ENCODE data around the gene ATP8B3.

The ATP8B3 gene

GRCh38 chr19:1744822-1745563, 67.1 kb downstream of the ATP8B3 start:
- no peak overlapping the region for H3K4me3 ChIP-seq (ENCODE audit: low read depth, low read length)
- TF ChIP-seq, protein P1, sequence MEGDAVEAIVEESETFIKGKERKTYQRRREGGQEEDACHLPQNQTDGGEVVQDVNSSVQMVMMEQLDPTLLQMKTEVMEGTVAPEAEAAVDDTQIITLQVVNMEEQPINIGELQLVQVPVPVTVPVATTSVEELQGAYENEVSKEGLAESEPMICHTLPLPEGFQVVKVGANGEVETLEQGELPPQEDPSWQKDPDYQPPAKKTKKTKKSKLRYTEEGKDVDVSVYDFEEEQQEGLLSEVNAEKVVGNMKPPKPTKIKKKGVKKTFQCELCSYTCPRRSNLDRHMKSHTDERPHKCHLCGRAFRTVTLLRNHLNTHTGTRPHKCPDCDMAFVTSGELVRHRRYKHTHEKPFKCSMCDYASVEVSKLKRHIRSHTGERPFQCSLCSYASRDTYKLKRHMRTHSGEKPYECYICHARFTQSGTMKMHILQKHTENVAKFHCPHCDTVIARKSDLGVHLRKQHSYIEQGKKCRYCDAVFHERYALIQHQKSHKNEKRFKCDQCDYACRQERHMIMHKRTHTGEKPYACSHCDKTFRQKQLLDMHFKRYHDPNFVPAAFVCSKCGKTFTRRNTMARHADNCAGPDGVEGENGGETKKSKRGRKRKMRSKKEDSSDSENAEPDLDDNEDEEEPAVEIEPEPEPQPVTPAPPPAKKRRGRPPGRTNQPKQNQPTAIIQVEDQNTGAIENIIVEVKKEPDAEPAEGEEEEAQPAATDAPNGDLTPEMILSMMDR (IDR thresholded peaks at IDR 0.05; ENCODE audit: insufficient read depth, low read length, missing control alignments), result no peak
- no peak for DNase-seq (ENCODE audit: low read depth, low spot score)
- ChIA-PET POLR2A (no interaction called here), CTCF (interaction anchor here (1.5 kb wide), 1 partner anchor 22 kb away, joined by 3 read pairs; no protein-coding TSS in a partner anchor)

DNA sequence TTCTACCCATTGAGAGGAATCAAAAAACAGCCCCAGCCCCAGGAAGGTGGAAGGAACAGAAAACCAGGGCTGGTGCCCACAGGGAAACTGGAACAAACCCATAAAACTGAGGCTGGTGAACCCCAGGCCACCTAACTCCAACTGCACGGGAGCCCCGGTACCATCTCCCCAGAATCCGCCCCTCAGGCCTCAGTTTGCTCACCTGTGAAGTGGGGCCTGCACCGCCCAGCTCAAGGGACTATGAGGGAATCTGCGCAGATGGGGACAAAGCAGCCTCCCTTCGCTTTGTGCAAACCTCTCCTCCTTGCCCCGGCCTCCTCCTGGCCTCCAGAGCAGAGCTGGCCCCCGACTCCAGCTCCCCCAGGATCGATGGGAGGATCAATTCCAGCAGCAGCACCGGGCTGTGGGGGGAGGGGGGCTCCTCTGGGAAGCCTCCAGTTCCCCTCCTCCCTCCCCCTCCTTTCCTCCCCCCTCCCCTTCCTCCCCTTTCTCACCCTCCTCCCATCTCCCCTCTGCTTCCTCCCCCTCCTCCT, 67.9 kb downstream of the ATP8B3 start:
- no peak overlapping the region for H3K4me3 ChIP-seq (ENCODE audit: low read depth, low read length)
- no peak for DNase-seq (ENCODE audit: low read depth, low spot score)
- POLR2A ChIA-PET, result no interaction called here
- CTCF ChIA-PET, result interaction anchor here (1.4 to 1.5 kb wide), 2 partner anchors 16 to 23 kb away, joined by 3 read pairs; no protein-coding TSS in a partner anchor
- TF ChIP-seq, protein P1 (IDR thresholded peaks at IDR 0.05; ENCODE audit: insufficient read depth, low read length, missing control alignments), result no peak

DNA sequence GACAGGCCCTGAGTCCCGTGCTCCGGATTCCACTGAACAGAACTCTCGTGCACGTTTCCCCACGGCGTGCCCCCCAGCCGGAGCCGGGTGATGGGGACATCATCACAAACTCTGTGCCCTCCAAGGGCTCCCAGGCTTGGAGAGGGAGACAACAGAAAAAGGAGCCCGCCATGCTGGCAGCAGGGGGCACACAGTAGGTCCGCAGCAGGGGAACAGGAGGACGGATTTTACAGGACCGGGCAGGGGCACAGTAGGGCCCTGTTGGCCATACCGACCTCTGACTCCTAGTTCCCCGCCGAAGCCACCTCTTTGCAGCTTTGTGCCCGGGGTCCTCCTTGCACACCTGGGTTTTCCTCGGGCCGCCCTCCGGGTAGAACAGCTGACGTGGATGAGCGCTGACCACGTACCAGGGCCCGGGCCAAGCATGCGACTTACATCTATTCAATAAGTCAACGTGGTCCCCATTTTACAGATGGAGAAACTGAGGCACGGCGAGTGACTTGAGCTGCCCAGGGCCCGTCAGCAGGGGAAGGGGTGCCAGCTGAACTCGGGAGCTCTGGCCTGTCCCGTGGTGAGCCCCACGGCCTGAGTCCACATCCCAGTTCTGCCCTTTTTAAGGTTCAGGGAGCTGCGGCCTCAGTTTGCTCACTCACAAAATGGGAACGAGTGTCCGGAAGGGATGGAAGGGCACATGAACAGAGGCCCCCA, 68.9 kb downstream of the ATP8B3 start:
- ChIA-PET CTCF (interaction anchor here (1.4 kb wide), 1 partner anchor 15 kb away, joined by 3 read pairs; no protein-coding TSS in a partner anchor), POLR2A (no interaction called here)
- H3K4me3 ChIP-seq (ENCODE audit: low read depth, low read length), result no peak overlapping the region
- DNase-seq (ENCODE audit: low read depth, low spot score), result no peak
- TF ChIP-seq, protein P1 (IDR thresholded peaks at IDR 0.05; ENCODE audit: insufficient read depth, low read length, missing control alignments), result no peak

DNA sequence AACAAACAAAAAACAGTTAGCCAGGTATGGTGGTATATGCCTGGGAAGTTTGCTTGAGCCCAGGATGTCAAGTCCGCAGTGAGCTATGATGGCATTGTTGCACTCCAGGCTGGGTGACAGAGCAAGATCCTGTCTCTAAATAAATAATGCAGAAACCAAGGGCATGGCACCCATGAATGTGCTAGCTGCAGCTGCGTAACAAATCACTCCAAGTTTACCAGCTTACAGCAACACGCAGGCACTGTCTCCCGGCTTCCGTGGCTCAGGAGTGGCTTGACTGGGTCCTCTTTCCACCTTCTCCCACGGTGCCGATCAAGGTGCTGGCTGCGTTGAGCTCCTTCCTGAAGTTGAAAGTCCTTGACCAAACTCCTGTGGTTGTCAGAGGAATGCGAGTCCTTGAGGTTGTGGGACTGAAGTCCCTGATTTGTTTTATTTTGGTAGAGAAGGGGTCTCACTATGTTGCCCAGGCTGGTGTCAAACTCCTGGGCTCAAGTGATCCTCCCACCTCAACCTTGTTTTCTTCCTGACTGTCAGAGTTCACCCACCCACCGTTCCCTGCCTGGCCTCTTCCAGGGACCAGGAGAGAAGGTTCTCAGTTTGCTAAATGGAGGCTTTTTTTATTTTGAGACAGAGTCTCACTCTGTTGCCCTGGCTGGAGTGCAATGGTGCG, 72.0 kb downstream of the ATP8B3 start:
- H3K4me3 ChIP-seq (ENCODE audit: low read depth, low read length), result no peak overlapping the region
- TF ChIP-seq, protein P1 (IDR thresholded peaks at IDR 0.05; ENCODE audit: insufficient read depth, low read length, missing control alignments), result no peak
- POLR2A ChIA-PET, result no interaction called here
- CTCF ChIA-PET, result interaction anchor here (0.6 to 1.6 kb wide), 3 partner anchors 28 to 68 kb away, joined by 3 to 5 read pairs (median 3); no protein-coding TSS in a partner anchor
- no peak for DNase-seq (ENCODE audit: low read depth, low spot score)

DNA sequence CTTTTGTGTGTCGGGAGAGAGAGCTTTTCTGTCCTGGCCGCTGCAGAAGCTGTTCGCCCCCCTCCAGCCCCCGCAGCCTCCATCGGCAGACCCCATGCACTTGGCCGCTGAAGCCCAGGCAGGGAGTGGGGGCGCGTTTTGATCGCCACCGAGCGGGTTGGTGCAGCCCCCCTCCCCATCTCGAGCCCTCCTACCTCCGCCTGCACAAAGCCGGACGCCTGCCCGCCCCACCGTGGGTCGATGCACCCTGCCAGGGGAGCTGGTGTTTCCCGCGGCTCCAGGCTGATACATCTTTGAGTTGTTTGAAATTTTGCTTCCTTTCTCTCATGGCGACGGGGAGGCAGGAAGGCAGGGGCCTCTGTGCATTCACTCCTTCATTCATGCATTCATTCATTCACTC, 75.1 kb downstream of the ATP8B3 start:
- POLR2A ChIA-PET, result no interaction called here

More for the DNA sequence above, 75.1 kb downstream of the ATP8B3 start:
- CTCF ChIA-PET, result interaction anchor here (1.8 kb wide), 1 partner anchor 64 kb away, joined by 10 read pairs; no protein-coding TSS in a partner anchor
- H3K4me3 ChIP-seq (ENCODE audit: low read depth, low read length), result no peak overlapping the region
- no peak for DNase-seq (ENCODE audit: low read depth, low spot score)
- TF ChIP-seq, protein P1 (IDR thresholded peaks at IDR 0.05; ENCODE audit: insufficient read depth, low read length, missing control alignments), result no peak

Measured in AG04449 (cell line).